ENCODE data around the gene TEX12.
"Not testable (repeated sequence)": the region's sequence is repeated elsewhere in the genome, so short reads cannot be mapped to it uniquely, and the experiment has no call there.

Gene TEX12

DNA sequence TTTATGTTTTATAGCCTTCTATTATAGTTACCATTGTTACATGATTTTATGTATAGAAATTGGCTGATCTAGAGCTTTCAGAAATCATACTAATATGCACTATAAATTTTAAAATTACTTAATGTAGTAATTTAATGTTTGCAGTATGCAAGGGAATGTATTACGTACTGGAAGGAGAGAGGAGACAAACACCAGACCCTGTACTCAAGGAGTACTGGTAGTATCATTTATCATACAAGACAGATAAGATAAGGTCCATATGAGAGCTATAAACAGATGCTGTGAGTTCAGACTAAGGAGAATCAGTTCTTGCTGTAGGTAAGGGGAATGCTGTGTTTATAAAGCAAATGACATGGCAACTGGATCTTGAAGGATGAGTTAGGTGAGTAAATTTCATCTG is 8.9 kb downstream of the TEX12 start:
- H3K4me3 ChIP-seq (ENCODE audit: low read length) = no peak overlapping the region
- TF ChIP-seq ZNF274 (IDR thresholded peaks at IDR 0.05; ENCODE audit: low read depth, low read length) = no peak

- H3K4me3 ChIP-seq (ENCODE audit: low read length) = no peak overlapping the region
- no peak for TF ChIP-seq ZNF274 (IDR thresholded peaks at IDR 0.05; ENCODE audit: low read depth, low read length)
Measured at GRCh38 chr11:112177589-112177988, 10.4 kb downstream of the TEX12 start.

DNA sequence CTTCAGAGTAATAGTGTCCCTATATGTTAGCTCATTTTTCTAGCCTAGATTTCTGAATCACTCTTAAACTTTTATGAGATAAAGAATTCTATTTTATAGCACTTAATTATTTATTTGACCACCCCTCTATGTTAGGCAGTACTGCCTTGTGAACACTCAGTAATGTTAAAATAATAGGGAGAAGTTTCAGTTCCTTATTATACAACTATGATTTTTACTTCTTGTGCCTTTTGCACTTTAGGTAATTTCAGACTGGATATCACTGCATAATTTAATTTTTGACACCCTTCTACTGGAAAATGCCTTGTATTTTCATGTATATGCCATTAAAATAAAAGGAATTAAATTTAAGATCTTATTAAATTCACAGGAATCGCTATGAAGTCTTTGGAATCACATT is 11.3 kb downstream of the TEX12 start:
- no peak overlapping the region for H3K4me3 ChIP-seq (ENCODE audit: low read length)
- no peak for TF ChIP-seq ZNF274 (IDR thresholded peaks at IDR 0.05; ENCODE audit: low read depth, low read length)

- H3K4me3 ChIP-seq (ENCODE audit: low read length) = no peak overlapping the region
- no peak for TF ChIP-seq ZNF274 (IDR thresholded peaks at IDR 0.05; ENCODE audit: low read depth, low read length)
Measured at GRCh38 chr11:112178936-112179335, 11.8 kb downstream of the TEX12 start.

DNA sequence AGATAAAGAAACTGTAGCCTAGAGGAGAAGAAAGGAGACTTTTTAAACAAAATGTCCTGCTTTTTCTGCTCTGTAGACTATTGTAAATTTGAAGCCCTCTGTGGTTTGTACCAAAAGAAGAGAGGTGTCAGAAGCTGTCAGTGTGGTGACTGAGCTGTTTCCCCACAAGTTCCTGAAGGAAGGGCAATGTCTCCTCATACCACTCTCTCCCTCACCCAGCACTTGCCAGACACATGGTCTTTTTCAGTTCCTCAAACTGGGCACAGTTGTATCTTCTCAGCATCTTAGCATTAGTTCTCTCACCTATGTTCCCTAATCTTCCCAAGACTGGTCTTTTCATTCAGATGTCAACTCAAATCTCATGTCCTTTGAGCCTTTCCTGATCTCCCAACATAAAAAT is 12.4 kb downstream of the TEX12 start:
- no peak for TF ChIP-seq ZNF274 (IDR thresholded peaks at IDR 0.05; ENCODE audit: low read depth, low read length)

GRCh38 chr11:112182867-112183266 is 15.7 kb downstream of the TEX12 start:
- H3K4me3 ChIP-seq (ENCODE audit: low read length) = no peak overlapping the region
- TF ChIP-seq ZNF274 (IDR thresholded peaks at IDR 0.05; ENCODE audit: low read depth, low read length) = no peak

More for the DNA sequence above, 12.4 kb downstream of the TEX12 start:
- H3K4me3 ChIP-seq (ENCODE audit: low read length) = no peak overlapping the region

DNA sequence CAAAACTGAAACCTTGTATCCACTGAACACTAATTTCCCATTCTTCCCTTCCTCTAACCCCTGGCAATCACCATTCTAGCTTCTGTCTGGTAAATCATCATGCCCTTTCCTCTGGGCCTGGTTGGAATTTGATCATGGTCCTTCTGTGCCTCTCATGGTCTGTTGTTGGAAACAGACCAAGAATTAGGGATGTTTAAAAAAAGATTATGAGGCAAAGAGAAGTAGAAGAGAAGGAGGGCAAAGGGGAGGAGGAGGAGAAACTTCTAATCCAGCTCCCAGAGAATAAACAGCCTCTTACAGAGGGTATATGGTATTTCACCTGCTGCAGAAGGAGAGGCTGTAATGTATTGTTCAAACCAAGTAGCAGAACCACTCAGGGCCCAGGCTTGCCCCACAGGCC is 18.7 kb downstream of the TEX12 start:
- no peak for TF ChIP-seq ZNF274 (IDR thresholded peaks at IDR 0.05; ENCODE audit: low read depth, low read length)
- H3K4me3 ChIP-seq (ENCODE audit: low read length) = no peak overlapping the region

- no peak for TF ChIP-seq ZNF274 (IDR thresholded peaks at IDR 0.05; ENCODE audit: low read depth, low read length)
- no peak overlapping the region for H3K4me3 ChIP-seq (ENCODE audit: low read length)
Measured at GRCh38 chr11:112186304-112186703, 19.1 kb downstream of the TEX12 start.

GRCh38 chr11:112195113-112195512 is 27.9 kb downstream of the TEX12 start:
- H3K4me3 ChIP-seq (ENCODE audit: low read length) = not testable (repeated sequence)

DNA sequence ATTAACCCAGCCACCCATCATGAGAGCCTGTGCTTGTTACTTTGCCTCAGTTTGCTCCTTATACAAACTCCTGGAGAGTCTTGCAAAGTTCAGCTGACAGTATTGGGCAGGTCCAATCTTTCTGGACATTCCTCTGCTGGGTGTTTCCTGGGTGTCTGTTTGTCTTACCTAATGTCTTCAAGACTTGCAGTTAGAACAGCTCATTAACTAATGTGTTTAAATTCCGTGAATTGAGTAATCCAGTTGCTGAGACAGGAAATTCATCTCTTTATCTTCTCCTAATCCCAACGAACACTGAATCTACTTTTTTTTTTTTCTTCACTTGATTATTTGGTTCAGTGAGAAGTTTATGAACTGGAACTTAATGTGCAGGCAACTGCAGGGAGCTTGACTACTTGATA is 28.8 kb downstream of the TEX12 start:
- no peak for TF ChIP-seq ZNF274 (IDR thresholded peaks at IDR 0.05; ENCODE audit: low read depth, low read length)
- no peak overlapping the region for H3K4me3 ChIP-seq (ENCODE audit: low read length)

GRCh38 chr11:112196519-112197087 is 29.4 kb downstream of the TEX12 start:
- TF ChIP-seq ZNF274 (IDR thresholded peaks at IDR 0.05; ENCODE audit: low read depth, low read length) = no peak
- H3K4me3 ChIP-seq (ENCODE audit: low read length) = no peak overlapping the region

DNA sequence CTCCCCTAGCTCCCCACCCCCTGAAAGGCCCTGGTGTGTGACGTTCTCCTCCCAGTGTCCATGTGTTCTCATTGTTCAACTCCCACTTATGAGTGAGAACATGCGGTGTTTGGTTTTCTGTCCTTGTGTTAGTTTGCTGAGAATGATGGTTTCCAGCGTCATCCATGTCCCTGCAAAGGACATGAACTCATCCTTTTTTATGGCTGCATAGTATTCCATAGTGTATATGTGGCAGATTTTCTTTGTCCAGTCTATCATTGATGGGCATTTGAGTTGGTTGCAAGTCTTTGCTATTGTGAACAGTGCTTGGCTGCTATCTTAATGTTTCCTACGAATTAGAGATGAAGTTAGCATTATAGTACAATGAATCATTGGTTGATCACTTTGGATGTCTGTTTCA is 31.9 kb downstream of the TEX12 start:
- H3K4me3 ChIP-seq (ENCODE audit: low read length) = not testable (repeated sequence)

- no peak overlapping the region for H3K4me3 ChIP-seq (ENCODE audit: low read length)
- TF ChIP-seq ZNF274 (IDR thresholded peaks at IDR 0.05; ENCODE audit: low read depth, low read length) = no peak
Measured at GRCh38 chr11:112200252-112200651, 33.1 kb downstream of the TEX12 start.

- H3K4me3 ChIP-seq (ENCODE audit: low read length) = no peak overlapping the region
- no peak for TF ChIP-seq ZNF274 (IDR thresholded peaks at IDR 0.05; ENCODE audit: low read depth, low read length)
Measured at GRCh38 chr11:112206071-112206470, 38.9 kb downstream of the TEX12 start.

GRCh38 chr11:112210890-112211289 is 43.7 kb downstream of the TEX12 start:
- H3K4me3 ChIP-seq (ENCODE audit: low read length) = no peak overlapping the region
- TF ChIP-seq ZNF274 (IDR thresholded peaks at IDR 0.05; ENCODE audit: low read depth, low read length) = no peak

DNA sequence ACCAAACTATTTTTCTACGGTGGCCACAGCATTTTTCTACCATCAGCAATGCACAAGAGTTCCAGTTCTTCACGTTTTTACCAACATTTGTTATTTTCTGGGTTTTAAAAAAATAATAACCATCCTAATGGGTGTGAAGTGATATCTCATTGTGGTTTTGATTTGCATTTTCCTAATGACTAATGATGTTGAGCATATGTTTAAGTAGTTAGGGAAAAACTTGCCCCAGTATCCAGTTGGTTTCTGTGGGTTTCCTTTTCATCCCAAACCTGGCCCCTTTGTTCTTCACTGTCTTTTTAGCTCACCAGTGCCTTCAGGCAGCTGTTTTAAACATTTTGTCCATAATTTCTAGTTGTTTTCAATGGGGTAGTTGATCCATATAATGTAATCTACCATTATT is 44.4 kb downstream of the TEX12 start:
- TF ChIP-seq ZNF274 (IDR thresholded peaks at IDR 0.05; ENCODE audit: low read depth, low read length) = no peak
- no peak overlapping the region for H3K4me3 ChIP-seq (ENCODE audit: low read length)

Data from GM08714 (cell line).